DMS153 treated with DMSO at 0.1 percent for 48 hours (cell line): ENCODE results near the gene RNF212.
"Not testable (repeated sequence)": the region's sequence is repeated elsewhere in the genome, so short reads cannot be mapped to it uniquely, and the experiment has no call there.

Experiments
- DNase-seq: peaks from one replicate; lab custom pipeline; 2025; ENCODE audit not compliant: unreplicated experiment; lab: John Stamatoyannopoulos, UW

Gene RNF212

GRCh38 chr4:1113311-1114009 is at the start of gene RNF212:
Gene RNF212 (minus strand): TSS chr4:1113564. CDS start chr4:1113464, 100 bp downstream.
- DNase-seq = no peak

GRCh38 chr4:1160351-1160750 is 47.0 kb upstream of the RNF212 start:
- DNase-seq = no peak

GRCh38 chr4:1156069-1156468 is 42.7 kb upstream of the RNF212 start:
- no peak for DNase-seq

GRCh38 chr4:1155314-1155713 is 42.0 kb upstream of the RNF212 start:
- no peak for DNase-seq

- no peak for DNase-seq
Measured at GRCh38 chr4:1154523-1155182, 41.3 kb upstream of the RNF212 start.

GRCh38 chr4:1154126-1154522 is 40.8 kb upstream of the RNF212 start:
- DNase-seq = no peak

GRCh38 chr4:1153567-1154090 is 40.3 kb upstream of the RNF212 start:
- DNase-seq = no peak

- no peak for DNase-seq
Measured at GRCh38 chr4:1152290-1152689, 38.9 kb upstream of the RNF212 start.

GRCh38 chr4:1151541-1151940 is 38.2 kb upstream of the RNF212 start:
- no peak for DNase-seq

GRCh38 chr4:1150875-1151274 is 37.5 kb upstream of the RNF212 start:
- no peak for DNase-seq

GRCh38 chr4:1139860-1140259 is 26.5 kb upstream of the RNF212 start:
- DNase-seq = no peak

GRCh38 chr4:1137850-1138249 is 24.5 kb upstream of the RNF212 start:
- no peak for DNase-seq

GRCh38 chr4:1137063-1137776 is 23.9 kb upstream of the RNF212 start:
- no peak for DNase-seq

GRCh38 chr4:1136048-1136447 is 22.7 kb upstream of the RNF212 start:
- DNase-seq = no peak

GRCh38 chr4:1133033-1133432 is 19.7 kb upstream of the RNF212 start:
- DNase-seq = no peak

- peak; percentile 9 for DNase-seq
Measured at GRCh38 chr4:1130316-1131186, 17.2 kb upstream of the RNF212 start.

GRCh38 chr4:1126506-1126905 is 13.1 kb upstream of the RNF212 start:
- no peak for DNase-seq

- not testable (repeated sequence) for DNase-seq
Measured at GRCh38 chr4:1125466-1125865, 12.1 kb upstream of the RNF212 start.

- DNase-seq = no peak
Measured at GRCh38 chr4:1124818-1125217, 11.5 kb upstream of the RNF212 start.

GRCh38 chr4:1122505-1122904 is 9.1 kb upstream of the RNF212 start:
- DNase-seq = no peak

- no peak for DNase-seq
Measured at GRCh38 chr4:1116838-1117237, 3.5 kb upstream of the RNF212 start.
